DMS 273 treated with DMSO at 0.1 percent for 48 hours (cell line): ENCODE results near the gene FAHD1.
"Not testable (repeated sequence)": the region's sequence is repeated elsewhere in the genome, so short reads cannot be mapped to it uniquely, and the experiment has no call there.

ENCODE experiments used
- DNase-seq: peaks from one replicate; lab custom pipeline; 2025; lab: John Stamatoyannopoulos, UW

Gene FAHD1

GRCh38 chr16:1789643-1790045 lies 37.4 kb upstream of the FAHD1 start:
- DNase-seq, result no peak

GRCh38 chr16:1790261-1790610 lies 36.8 kb upstream of the FAHD1 start:
- DNase-seq, result no peak

- DNase-seq, result no peak
These were observed 36.3 kb upstream of the FAHD1 start for GRCh38 chr16:1790611-1791255.

- DNase-seq, result no peak
These were observed 35.6 kb upstream of the FAHD1 start for GRCh38 chr16:1791256-1791942.

DNA sequence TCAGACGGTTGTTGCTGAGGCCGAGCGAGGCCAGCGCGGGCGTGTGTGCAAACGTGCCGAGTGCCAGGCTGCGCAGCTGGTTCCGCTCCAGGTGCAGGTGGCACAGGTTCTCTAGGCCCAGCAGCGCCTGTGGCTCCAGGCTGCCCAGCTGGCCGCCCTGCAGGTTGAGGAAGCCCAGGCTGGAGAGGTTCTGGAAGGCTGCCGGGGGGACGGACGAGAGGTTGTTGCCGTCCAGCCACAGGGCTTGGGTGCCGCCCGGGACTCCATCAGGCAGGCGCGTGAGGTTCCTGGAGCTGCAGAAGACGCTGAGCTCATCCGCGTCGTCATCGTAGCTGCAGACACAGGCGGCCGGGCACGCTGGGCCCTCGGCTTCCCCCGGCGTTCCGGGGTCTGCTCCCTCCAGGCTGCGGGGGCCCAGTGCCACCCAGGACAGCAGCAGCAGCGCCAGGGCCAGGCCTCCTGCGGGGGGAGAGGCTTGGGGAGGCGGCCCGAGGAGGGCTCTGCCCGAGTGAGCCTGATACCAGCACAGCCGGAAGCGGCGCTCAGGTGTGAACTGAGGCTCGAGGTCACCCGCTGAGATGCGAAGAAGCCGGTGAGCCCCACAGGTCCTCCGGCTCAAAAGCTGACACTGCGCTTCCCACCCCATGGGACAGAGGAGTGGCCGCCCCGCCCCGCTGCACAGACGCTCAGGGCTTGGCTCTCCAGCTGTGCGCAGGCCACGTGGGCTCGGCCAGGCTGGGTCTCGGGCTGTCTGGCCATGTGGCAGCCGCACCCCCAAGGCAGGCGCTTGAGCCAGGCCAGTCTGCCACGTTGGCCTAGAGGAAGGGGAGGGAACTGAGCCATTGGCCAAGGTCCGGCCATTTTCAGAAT lies 34.8 kb upstream of the FAHD1 start:
- no peak for DNase-seq

DNA sequence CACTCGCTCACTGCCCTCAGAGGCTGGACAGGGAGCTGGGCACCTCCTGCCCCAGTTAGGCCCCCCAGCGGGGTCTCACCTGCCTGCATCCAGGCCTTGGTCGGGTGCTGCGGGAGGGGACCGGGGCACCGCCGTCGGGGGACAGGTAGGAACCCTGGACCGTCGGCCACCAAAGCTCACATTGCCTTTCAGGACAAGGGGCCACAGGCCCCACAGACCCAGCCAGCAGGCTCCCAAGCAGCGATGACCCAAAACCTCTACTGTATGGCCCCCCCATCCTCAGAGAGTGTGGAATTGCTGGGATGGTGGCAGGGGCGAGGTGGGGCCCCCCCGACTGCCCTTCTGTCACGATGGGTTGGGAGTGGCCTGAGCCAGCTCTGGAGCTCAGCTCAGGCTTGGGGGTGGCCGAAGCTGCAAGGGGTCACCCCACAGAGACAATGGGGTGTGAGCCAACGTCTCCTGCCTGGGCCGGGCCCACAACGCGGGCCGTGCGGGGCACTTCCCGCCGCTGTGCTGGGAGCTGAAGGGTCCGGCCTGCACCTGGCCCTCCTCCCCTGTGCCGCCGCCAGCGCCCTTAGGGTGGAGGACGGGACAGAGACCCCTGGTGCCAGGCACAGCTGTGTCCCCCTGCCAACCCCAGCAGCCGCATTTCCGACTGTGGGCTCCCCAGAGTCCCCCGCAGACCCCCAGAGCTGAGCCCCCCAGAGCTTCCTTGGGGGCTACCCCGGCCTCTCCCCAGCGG lies 34.0 kb upstream of the FAHD1 start:
- DNase-seq, result no peak

GRCh38 chr16:1793578-1794220 lies 33.3 kb upstream of the FAHD1 start, which contains the start of gene IGFALS:
Gene IGFALS, minus strand, starts transcription at chr16:1793705. Its CDS starts 53 bp downstream, at chr16:1793652.
- DNase-seq, result no peak

- no peak for DNase-seq
These were observed 32.7 kb upstream of the FAHD1 start for GRCh38 chr16:1794221-1794871.

DNA sequence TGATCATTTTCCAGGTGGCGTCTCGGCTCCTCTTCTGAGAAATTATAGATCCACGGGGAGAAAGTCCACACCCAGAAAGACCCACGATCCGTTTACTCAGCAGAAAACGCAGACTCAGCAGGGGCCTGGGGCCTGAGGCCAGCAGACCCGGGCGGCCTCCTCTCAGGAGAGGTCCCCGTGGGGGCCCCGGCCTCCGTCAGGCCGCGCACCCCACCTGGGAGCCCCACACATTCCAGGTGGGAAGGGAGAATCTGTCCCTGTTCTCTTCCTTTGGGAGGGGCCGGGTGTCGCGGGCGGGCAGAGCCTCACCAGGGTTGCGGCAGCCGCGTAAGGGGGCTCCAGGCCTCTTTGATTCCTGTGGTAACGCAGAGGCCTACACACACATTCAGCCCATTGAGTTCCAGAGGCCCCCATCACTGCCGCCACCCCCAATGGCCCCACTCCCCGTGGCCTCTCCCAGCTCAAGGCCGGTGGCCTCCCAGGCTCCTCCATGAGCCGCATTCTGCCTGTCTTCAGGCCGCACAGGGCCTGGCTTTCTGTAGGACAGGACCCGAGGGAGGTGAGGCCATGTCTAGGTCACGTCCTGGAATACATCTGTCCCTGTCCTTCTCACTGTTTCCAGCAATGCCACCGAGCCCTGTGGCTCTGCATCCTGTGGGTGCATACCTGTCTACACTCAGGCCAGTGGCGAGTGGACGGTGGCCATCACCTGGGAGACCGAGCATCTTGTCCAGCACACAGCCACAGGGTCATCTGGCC lies 31.9 kb upstream of the FAHD1 start:
- no peak for DNase-seq

GRCh38 chr16:1799263-1799662 lies 27.7 kb upstream of the FAHD1 start:
- DNase-seq, result not testable (repeated sequence)

- DNase-seq, result no peak
These were observed 26.3 kb upstream of the FAHD1 start for GRCh38 chr16:1800701-1801100.

DNA sequence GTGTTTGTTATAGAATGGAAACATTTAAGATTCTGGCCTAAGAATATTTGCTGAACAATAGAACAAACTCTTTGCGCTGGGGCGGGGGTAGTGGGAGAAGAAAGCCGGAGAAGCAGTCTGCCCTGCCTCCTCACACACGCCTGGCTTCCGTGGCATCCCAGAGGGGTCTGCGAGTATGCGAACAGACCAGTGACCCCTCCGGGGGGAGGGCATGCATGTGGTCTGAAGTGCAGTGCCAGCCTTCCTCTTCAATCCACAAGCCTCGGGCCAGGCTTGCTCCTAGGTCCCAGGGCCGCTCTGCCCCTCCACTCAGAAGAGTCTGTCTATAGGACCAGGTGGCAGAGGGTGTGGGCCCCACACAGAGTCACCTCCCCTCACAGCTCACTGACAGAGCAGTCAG lies 19.4 kb upstream of the FAHD1 start:
- DNase-seq, result no peak

DNA sequence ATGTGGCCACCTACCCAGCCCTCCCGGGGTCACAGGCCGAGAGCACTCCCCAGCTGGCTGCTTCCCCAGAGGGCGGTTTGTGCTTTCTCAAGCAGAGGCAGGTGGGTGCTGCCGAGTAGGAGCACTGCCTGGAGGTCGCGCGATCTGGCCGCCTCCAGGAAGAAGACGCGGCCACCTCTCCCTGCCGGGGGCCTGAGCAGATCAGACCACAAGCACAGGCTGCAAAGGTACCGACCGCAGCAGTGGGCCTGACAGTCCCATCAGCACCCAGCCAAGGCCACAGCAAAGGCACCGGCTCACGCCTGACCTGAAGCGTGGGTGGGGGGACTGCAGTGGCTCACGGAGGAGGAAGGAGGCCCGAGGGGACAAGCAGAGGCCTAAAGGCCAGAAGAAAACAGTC lies 18.3 kb upstream of the FAHD1 start:
- DNase-seq, result no peak

- no peak for DNase-seq
These were observed 17.7 kb upstream of the FAHD1 start for GRCh38 chr16:1809281-1809801.

DNA sequence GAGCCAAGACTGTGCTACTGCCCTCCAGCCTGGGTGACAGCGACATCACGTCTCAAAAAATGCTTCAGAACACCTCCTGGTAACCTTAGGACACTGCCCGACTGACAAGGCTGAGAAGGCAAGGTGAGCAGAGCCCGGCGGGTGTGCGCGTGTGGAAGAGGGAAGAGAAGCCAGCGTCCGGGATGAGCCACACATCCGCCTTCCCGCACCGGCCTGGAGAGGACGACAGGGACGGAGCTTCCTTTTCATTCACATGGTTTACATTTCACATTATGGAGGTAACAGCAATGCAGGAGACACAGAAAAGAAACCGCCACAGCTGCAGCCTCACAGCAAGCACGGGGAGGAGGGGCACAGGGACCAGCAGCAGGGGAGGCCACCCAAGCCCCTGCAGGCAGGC lies 16.9 kb upstream of the FAHD1 start:
- no peak for DNase-seq

- no peak for DNase-seq
These were observed 16.5 kb upstream of the FAHD1 start for GRCh38 chr16:1810536-1810935.

GRCh38 chr16:1812732-1813163 lies 14.3 kb upstream of the FAHD1 start:
- peak; percentile 80 for DNase-seq

- DNase-seq, result no peak
These were observed 11.5 kb upstream of the FAHD1 start for GRCh38 chr16:1815461-1815860.

DNA sequence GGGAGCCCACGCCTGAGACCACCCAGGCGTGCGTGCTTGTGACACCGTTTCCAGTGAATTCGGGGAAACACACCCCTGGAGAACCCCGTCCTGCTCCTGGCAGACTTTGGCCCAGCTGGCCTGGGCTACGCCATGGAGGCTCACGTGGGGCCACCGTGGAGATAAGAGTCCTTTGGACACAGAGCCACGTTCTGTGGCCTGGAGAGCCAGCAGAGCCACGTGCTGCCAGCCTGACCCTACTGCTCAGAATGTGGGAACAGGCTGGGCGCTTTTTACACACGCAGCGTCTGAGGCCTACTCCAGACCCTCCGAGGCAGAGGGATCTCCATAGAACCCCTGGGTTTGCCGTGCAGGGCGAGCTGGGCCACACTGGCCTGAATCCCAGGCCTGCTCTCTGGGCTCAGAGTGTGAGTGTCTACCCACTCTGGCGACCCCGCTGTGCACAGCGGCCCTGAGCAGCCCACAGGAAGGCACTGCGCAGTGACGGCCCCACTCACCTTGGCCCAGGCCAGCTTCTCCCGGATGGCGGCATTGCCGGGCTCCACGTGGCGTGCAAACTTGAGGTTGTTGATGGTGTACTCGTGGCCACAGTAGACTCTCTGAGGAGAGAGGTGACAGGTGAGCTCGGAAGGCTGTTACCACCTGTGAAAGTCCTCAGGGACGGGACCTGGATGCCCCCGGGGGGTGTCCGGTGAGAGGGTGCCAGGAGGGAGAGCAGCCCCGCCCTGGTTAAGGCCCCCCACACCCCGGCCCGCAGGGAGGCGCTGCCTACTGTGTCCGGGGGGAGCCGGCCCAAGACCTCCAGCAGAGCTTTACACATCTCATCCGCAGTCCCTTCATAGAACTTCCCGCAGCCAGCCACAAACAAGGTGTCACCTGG lies 10.4 kb upstream of the FAHD1 start:
- no peak for DNase-seq
